AG09319 (cell line): ENCODE results near the gene STARD8.

Experiments used
- DNase-seq: peaks from one replicate; pipeline ENCODE4 v3.0.0-alpha.2; 2010; ENCODE audit warnings: low read depth; ENCODE audit errors: extremely low read depth
- CTCF ChIP-seq: IDR thresholded peaks from 2 replicates; pipeline ENCODE4 v1.5.1; 2011; ENCODE audit warnings: low read depth, mild to moderate bottlenecking, inconsistent platforms, low read length, moderate library complexity

Gene STARD8

GRCh38 chrX:68698942-68699341, 51.5 kb downstream of the STARD8 start:
- no peak for TF ChIP-seq CTCF
- DNase-seq: no peak

- TF ChIP-seq CTCF: no peak
- DNase-seq: no peak
Observed at GRCh38 chrX:68699960-68700746, 52.7 kb downstream of the STARD8 start.

GRCh38 chrX:68703369-68703768, 55.9 kb downstream of the STARD8 start:
- DNase-seq: no peak

GRCh38 chrX:68703846-68704245, 56.4 kb downstream of the STARD8 start:
- DNase-seq: no peak
- no peak for TF ChIP-seq CTCF

More at GRCh38 chrX:68703369-68703768, 55.9 kb downstream of the STARD8 start:
- TF ChIP-seq CTCF: no peak

GRCh38 chrX:68705986-68706385, 58.5 kb downstream of the STARD8 start:
- DNase-seq: no peak
- no peak for TF ChIP-seq CTCF

GRCh38 chrX:68708503-68709290, 61.2 kb downstream of the STARD8 start:
- no peak for DNase-seq
- TF ChIP-seq CTCF: no peak
